ENCODE measurements around the gene TRAPPC11. TPM values are rescaled to one million over a fixed set of nuclear protein-coding genes. Genes with fewer than 3 reads are reported as not detected.

TRAPPC11 gene
- total and polyA plus RNA-seq, 2 of the 13 experiments (the other 11 are each of a cell fraction or from before 2014, with no cell fraction given), result 18.0 to 23.2 TPM

DNA sequence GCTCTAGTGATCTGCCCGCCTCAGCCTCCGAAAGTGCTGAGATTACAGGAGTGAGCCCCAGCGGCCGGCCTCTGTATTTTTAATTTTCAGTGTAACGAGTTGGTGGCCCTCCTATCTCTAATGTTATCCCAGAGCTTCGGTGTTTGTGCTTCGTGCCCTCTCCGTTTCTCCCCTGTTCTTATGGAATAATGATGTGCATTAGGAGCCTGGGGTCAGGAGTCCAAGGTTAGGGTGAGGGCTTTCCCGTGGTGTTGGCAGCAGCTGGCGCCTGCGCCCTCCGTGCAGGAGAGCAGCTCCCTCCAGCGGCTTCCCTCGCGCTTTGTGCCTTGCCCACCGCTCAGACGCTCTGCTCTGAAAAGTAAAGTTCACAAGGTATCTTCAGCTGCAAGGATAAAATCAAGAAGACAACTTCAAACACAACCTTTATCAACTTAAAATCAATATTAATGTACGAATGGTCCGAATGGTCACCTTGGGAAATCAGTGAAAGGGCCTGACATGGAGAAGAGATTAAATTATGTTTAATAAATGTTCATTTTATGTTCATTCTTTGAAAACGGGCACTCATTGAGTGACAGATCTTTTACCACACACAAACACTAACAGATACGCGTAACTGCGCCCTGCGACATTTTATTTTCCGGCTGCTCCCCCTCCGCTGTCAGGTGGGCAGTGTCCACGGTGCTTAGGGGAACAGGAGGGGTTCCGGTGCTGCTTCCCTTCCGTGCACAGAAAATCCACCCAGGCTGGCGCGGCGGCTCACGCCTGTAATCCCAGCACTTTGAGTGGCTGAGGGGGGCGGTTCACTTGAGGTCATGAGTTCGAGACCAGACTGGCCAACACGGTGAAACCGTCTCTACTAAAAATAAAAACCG lies 62.4 kb downstream of the TRAPPC11 start (continued):
- TF ChIP-seq, protein P1, sequence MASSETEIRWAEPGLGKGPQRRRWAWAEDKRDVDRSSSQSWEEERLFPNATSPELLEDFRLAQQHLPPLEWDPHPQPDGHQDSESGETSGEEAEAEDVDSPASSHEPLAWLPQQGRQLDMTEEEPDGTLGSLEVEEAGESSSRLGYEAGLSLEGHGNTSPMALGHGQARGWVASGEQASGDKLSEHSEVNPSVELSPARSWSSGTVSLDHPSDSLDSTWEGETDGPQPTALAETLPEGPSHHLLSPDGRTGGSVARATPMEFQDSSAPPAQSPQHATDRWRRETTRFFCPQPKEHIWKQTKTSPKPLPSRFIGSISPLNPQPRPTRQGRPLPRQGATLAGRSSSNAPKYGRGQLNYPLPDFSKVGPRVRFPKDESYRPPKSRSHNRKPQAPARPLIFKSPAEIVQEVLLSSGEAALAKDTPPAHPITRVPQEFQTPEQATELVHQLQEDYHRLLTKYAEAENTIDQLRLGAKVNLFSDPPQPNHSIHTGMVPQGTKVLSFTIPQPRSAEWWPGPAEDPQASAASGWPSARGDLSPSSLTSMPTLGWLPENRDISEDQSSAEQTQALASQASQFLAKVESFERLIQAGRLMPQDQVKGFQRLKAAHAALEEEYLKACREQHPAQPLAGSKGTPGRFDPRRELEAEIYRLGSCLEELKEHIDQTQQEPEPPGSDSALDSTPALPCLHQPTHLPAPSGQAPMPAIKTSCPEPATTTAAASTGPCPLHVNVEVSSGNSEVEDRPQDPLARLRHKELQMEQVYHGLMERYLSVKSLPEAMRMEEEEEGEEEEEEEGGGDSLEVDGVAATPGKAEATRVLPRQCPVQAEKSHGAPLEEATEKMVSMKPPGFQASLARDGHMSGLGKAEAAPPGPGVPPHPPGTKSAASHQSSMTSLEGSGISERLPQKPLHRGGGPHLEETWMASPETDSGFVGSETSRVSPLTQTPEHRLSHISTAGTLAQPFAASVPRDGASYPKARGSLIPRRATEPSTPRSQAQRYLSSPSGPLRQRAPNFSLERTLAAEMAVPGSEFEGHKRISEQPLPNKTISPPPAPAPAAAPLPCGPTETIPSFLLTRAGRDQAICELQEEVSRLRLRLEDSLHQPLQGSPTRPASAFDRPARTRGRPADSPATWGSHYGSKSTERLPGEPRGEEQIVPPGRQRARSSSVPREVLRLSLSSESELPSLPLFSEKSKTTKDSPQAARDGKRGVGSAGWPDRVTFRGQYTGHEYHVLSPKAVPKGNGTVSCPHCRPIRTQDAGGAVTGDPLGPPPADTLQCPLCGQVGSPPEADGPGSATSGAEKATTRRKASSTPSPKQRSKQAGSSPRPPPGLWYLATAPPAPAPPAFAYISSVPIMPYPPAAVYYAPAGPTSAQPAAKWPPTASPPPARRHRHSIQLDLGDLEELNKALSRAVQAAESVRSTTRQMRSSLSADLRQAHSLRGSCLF (CRISPR knock-in tag; IDR thresholded peaks at IDR 0.05; ENCODE audit: borderline replicate concordance), result no peak
- TF ChIP-seq ZNF724P (CRISPR knock-in tag; IDR thresholded peaks at IDR 0.05; ENCODE audit: borderline replicate concordance) (no peak), ZNF614 (CRISPR knock-in tag; IDR thresholded peaks at IDR 0.05; ENCODE audit: borderline replicate concordance) (peak; percentile 92), PRPF4 (IDR thresholded peaks at IDR 0.05; ENCODE audit: low read depth, low read length, poor library complexity, severe bottlenecking) (no peak), POLR2AphosphoS5 (IDR thresholded peaks at IDR 0.05; ENCODE audit: low read depth, low read length) (no peak), CREB1 (IDR thresholded peaks at IDR 0.05) (no peak), CREB1 (CRISPR knock-in tag; IDR thresholded peaks at IDR 0.05) (0 out of 2 replicates have a peak, but pooled peaks have one; percentile 36), KAT7 (CRISPR knock-in tag; IDR thresholded peaks at IDR 0.05; ENCODE audit: borderline replicate concordance) (no peak), ZNF564 (CRISPR knock-in tag; IDR thresholded peaks at IDR 0.05) (0 out of 2 replicates have a peak, but pooled peaks have one; percentile 26), ZNF552 (CRISPR knock-in tag; IDR thresholded peaks at IDR 0.05; ENCODE audit: borderline replicate concordance) (no peak), ZFP90 (CRISPR knock-in tag; IDR thresholded peaks at IDR 0.05; ENCODE audit: borderline replicate concordance) (no peak), HNRNPK (IDR thresholded peaks at IDR 0.05; ENCODE audit: low read depth, low read length, poor library complexity, severe bottlenecking) (no peak), HOXA9 (CRISPR knock-in tag; IDR thresholded peaks at IDR 0.05; ENCODE audit: borderline replicate concordance) (no peak)
- TF ChIP-seq, protein P2, sequence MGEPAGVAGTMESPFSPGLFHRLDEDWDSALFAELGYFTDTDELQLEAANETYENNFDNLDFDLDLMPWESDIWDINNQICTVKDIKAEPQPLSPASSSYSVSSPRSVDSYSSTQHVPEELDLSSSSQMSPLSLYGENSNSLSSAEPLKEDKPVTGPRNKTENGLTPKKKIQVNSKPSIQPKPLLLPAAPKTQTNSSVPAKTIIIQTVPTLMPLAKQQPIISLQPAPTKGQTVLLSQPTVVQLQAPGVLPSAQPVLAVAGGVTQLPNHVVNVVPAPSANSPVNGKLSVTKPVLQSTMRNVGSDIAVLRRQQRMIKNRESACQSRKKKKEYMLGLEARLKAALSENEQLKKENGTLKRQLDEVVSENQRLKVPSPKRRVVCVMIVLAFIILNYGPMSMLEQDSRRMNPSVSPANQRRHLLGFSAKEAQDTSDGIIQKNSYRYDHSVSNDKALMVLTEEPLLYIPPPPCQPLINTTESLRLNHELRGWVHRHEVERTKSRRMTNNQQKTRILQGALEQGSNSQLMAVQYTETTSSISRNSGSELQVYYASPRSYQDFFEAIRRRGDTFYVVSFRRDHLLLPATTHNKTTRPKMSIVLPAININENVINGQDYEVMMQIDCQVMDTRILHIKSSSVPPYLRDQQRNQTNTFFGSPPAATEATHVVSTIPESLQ (CRISPR knock-in tag; conservative IDR thresholded peaks at IDR 0.05), result no peak
- TF ChIP-seq, protein P3, sequence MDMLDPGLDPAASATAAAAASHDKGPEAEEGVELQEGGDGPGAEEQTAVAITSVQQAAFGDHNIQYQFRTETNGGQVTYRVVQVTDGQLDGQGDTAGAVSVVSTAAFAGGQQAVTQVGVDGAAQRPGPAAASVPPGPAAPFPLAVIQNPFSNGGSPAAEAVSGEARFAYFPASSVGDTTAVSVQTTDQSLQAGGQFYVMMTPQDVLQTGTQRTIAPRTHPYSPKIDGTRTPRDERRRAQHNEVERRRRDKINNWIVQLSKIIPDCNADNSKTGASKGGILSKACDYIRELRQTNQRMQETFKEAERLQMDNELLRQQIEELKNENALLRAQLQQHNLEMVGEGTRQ (IDR thresholded peaks at IDR 0.05; ENCODE audit: low read depth, low read length), result no peak
- TF ChIP-seq, protein P3 (CRISPR knock-in tag; IDR thresholded peaks at IDR 0.05; ENCODE audit: borderline replicate concordance), result no peak
